GM12878 (cell line): ENCODE results near the gene YPEL4. TPM values are rescaled to one million over a fixed set of nuclear protein-coding genes. Genes with fewer than 3 reads are reported as not detected.

ENCODE experiments used
- BACH1 ChIP-seq: fragments of 450-650 bp; IDR thresholded peaks from 2 replicates; pipeline ENCODE4 v1.6.1; 2017; ENCODE audit warnings: mild to moderate bottlenecking, borderline replicate concordance
- BCL11A ChIP-seq: IDR thresholded peaks from 2 replicates; pipeline ENCODE4 v1.6.1; 2011; ENCODE audit warnings: low read depth, low read length
- BRCA1 ChIP-seq: IDR thresholded peaks from 2 replicates; pipeline ENCODE4 v1.6.1; 2011; ENCODE audit warnings: low read depth, low read length, improper control_type of control experiment
- CBX3 ChIP-seq: fragments of 200-600 bp; sonication (generic); IDR thresholded peaks from 2 replicates; pipeline ENCODE4 v1.6.1; 2016; ENCODE audit warnings: low read depth, borderline replicate concordance
- CBX5 ChIP-seq: sonication (generic); IDR thresholded peaks from 2 replicates; pipeline ENCODE4 v1.6.1; 2016; ENCODE audit warnings: low read depth, moderate library complexity, mild to moderate bottlenecking, inconsistent platforms
- CHD1 ChIP-seq: IDR thresholded peaks from 2 replicates; pipeline ENCODE4 v1.6.1; 2012; ENCODE audit warnings: low read depth, low read length, improper control_type of control experiment
- CHD2 ChIP-seq: IDR thresholded peaks from 2 replicates; pipeline ENCODE4 v1.6.1; 2011; ENCODE audit warnings: low read depth, low read length, improper control_type of control experiment, borderline replicate concordance
- CTCF ChIP-seq, 3 experiments: IDR thresholded peaks in 2 of 3; conservative IDR thresholded peaks in 1 of 3; 2 replicates each; pipeline ENCODE4 v1.5.1; 2011; ENCODE audit warnings: low read depth in 3 of 3, low read length in 3 of 3, mild to moderate bottlenecking in 3 of 3, control low read depth in 2 of 3, moderate library complexity in 2 of 3, inconsistent platforms in 1 of 3, mixed read lengths in 1 of 3; ENCODE audit not compliant: control insufficient read depth in 2 of 3, insufficient read depth in 1 of 3; ENCODE audit errors: extremely low read depth in 1 of 3
- FOXK2 ChIP-seq: fragments of 450-650 bp; IDR thresholded peaks from 2 replicates; pipeline ENCODE4 v1.6.1; 2017; ENCODE audit warnings: mild to moderate bottlenecking, moderate library complexity
- FOXM1 ChIP-seq: IDR thresholded peaks from 2 replicates; pipeline ENCODE4 v1.6.1; 2012; ENCODE audit warnings: low read depth, mild to moderate bottlenecking, inconsistent platforms, low read length, moderate library complexity
- GATAD2B ChIP-seq: fragments of 450-650 bp; conservative IDR thresholded peaks from 2 replicates; pipeline ENCODE4 v1.6.1; 2017; ENCODE audit warnings: low read depth, mild to moderate bottlenecking, moderate library complexity
- POLR2AphosphoS2 ChIP-seq: IDR thresholded peaks from 2 replicates; pipeline ENCODE4 v1.6.1; 2011; ENCODE audit warnings: low read depth, mild to moderate bottlenecking, low read length, improper control_type of control experiment, moderate library complexity
- RELB ChIP-seq: fragments of 450-650 bp; IDR thresholded peaks from 2 replicates; pipeline ENCODE4 v1.6.1; 2017; ENCODE audit warnings: low read depth, mild to moderate bottlenecking, moderate library complexity
- SIX5 ChIP-seq: IDR thresholded peaks from 2 replicates; pipeline ENCODE4 v1.6.1; 2011; ENCODE audit warnings: mild to moderate bottlenecking, low read depth, low read length, moderate library complexity; ENCODE audit not compliant: severe bottlenecking
- SMC3 ChIP-seq: IDR thresholded peaks from 2 replicates; pipeline ENCODE4 v1.6.1; 2011; ENCODE audit warnings: low read length, improper control_type of control experiment, borderline replicate concordance
- TBL1XR1 ChIP-seq: IDR thresholded peaks from 2 replicates; pipeline ENCODE4 v1.6.1; 2012; ENCODE audit warnings: low read depth, low read length, improper control_type of control experiment
- USF1 ChIP-seq: IDR thresholded peaks from 2 replicates; pipeline ENCODE4 v1.6.1; 2011; ENCODE audit warnings: borderline replicate concordance, low read depth, mild to moderate bottlenecking, moderate library complexity, mixed read lengths, low read length; ENCODE audit not compliant: insufficient read depth; ENCODE audit errors: extremely low read length
- YY1 ChIP-seq: IDR thresholded peaks from 2 replicates; pipeline ENCODE4 v1.6.1; 2011; ENCODE audit warnings: low read depth, mild to moderate bottlenecking, low read length
- ZNF207 ChIP-seq: fragments of 450-650 bp; IDR thresholded peaks from 2 replicates; pipeline ENCODE4 v1.6.1; 2014; ENCODE audit warnings: antibody characterized with exemption, mild to moderate bottlenecking, borderline replicate concordance
- ZNF24 ChIP-seq: fragments of 450-650 bp; IDR thresholded peaks from 2 replicates; pipeline ENCODE4 v1.6.1; 2017; ENCODE audit warnings: antibody characterized with exemption, mild to moderate bottlenecking
- ZNF592 ChIP-seq: fragments of 450-650 bp; IDR thresholded peaks from 2 replicates; pipeline ENCODE4 v1.6.1; 2017; ENCODE audit warnings: mild to moderate bottlenecking, moderate library complexity
- ZSCAN29 ChIP-seq: fragments of 450-650 bp; IDR thresholded peaks from 2 replicates; pipeline ENCODE4 v1.6.1; 2017; ENCODE audit warnings: mild to moderate bottlenecking, moderate library complexity
- polyA plus RNA-seq, 11 experiments: library from polyadenylated mRNA; depleted of rRNA in 4 of 11; unstranded in 6 of 11; stranded (reverse) in 5 of 11; fragments of >200 nt; fragmentation: Nextera tagmentation in 4 of 11; fragmentation: Illumina TruSeq in 1 of 11; extraction: Ambion mirVana in 4 of 11; extraction: Trizol in 1 of 11; gene quantifications; 1 replicate in 1 of 11; 2 replicates in 10 of 11; pipeline versions ENCODE4 v1.2.1 to v1.2.3, GENCODE V29; 2011 to 2016; ENCODE audit warnings: inconsistent platforms in 2 of 11, missing spikeins in 2 of 11, low read depth in 1 of 11
- total RNA-seq, 4 experiments: library from RNA; depleted of rRNA in 3 of 4; stranded (reverse); fragments of >200 nt in 3 of 4; fragmentation: Illumina TruSeq in 1 of 4; extraction: Trizol in 1 of 4; gene quantifications; 2 replicates each; pipeline versions ENCODE4 v1.2.1 to v1.2.3, GENCODE V29; 2013 to 2021

Gene YPEL4
- total and polyA plus RNA-seq, 10 of the 15 experiments (the other 5 are each of a cell fraction or from before 2014, with no cell fraction given) = 0.07 to 0.50 (median 0.13) TPM; not detected in 5

GRCh38 chr11:57657194-57658022 is 7.7 kb upstream of the YPEL4 start, which contains the start of gene CLP1 (continued):
- peak; percentile 61 for TF ChIP-seq YY1
- TF ChIP-seq ZSCAN29 = no peak
- TF ChIP-seq ZNF592 = no peak
- TF ChIP-seq RELB = peak; percentile 80
- TF ChIP-seq CBX5 = no peak
- no peak for TF ChIP-seq CBX3
- TF ChIP-seq TBL1XR1 = peak; percentile 24; the same call in 1 of the 2 replicates
- TF ChIP-seq POLR2AphosphoS2 = peak; percentile 69
- peak; percentile 71 for TF ChIP-seq USF1
- TF ChIP-seq BCL11A = no peak
- peak; percentile 91 for TF ChIP-seq FOXK2
- peak; percentile 78 for TF ChIP-seq BRCA1
- TF ChIP-seq ZNF207 = peak; percentile 80; the same call in 1 of the 2 replicates
- no peak for TF ChIP-seq ZNF24
- 0 out of 2 replicates have a peak, but pooled peaks have one; percentile 50 for TF ChIP-seq GATAD2B
- peak; percentile 97 for TF ChIP-seq CHD2
- TF ChIP-seq SIX5 = peak; percentile 97
- no peak for TF ChIP-seq CTCF (IDR thresholded peaks at IDR 0.05 in 2 of 3, conservative IDR thresholded peaks at IDR 0.05 in 1 of 3; ENCODE audit: control insufficient read depth in 2 of 3, extremely low read depth in 1 of 3, insufficient read depth in 1 of 3, low read depth in 3 of 3, low read length in 3 of 3)
- no peak; the same call in 1 of the 2 replicates for TF ChIP-seq BACH1
- TF ChIP-seq SMC3 = no peak
- no peak for TF ChIP-seq CHD1
- TF ChIP-seq FOXM1 = no peak
